ENCODE results near the gene RALB. TPM values are rescaled to one million over a fixed set of nuclear protein-coding genes. Genes with fewer than 3 reads are reported as not detected.

The RALB gene
- total and polyA plus RNA-seq, 4 donors, result 55.0 to 65.4 (median 61.2) TPM

DNA sequence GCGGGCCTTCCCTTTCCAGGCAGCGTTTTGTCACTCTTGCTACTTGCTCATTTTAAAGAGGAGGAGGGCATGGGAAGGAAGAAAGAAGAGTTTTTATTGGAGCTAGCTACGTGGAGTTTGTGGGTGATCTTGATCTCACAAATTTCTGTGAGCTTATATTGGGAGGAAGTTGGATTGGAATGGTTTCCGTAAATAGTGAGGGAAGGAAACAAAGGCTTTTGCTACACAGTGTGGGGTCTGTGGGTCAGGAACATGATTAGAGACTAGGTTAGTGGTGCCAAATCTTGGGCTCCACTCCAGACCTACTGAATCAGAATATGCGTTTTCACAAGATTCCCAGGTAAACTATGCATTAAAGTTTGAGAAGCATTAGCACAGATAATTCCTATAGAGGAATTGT lies 8.1 kb downstream of the RALB start:
- H3K4me3 ChIP-seq (ENCODE audit: low read depth, low read length), result no peak overlapping the region
- no peak for DNase-seq (ENCODE audit: low read depth in 4 of 6, low spot score in 6 of 6)
- peaks cover 9% of the 10 kb centered on the region for H3K36me3 ChIP-seq (ENCODE audit: control insufficient read depth, insufficient read depth, low read length)
- H3K4me1 ChIP-seq (ENCODE audit: control insufficient read depth, insufficient read depth, low read length), result peaks cover 4% of the 10 kb centered on the region
- whole genome bisulfite sequencing (ENCODE audit: insufficient coverage), result 85% methylated on average over 4 of the region's 5 CpGs
- no peak overlapping the region for H3K27ac ChIP-seq (ENCODE audit: low read depth, low read length)
- H3K9me3 ChIP-seq (ENCODE audit: control insufficient read depth, insufficient read depth, low read length), result no peaks in the 10 kb centered on the region
- H3K27me3 ChIP-seq (ENCODE audit: control insufficient read depth, insufficient read depth, low read length), result no peaks in the 10 kb centered on the region

DNA sequence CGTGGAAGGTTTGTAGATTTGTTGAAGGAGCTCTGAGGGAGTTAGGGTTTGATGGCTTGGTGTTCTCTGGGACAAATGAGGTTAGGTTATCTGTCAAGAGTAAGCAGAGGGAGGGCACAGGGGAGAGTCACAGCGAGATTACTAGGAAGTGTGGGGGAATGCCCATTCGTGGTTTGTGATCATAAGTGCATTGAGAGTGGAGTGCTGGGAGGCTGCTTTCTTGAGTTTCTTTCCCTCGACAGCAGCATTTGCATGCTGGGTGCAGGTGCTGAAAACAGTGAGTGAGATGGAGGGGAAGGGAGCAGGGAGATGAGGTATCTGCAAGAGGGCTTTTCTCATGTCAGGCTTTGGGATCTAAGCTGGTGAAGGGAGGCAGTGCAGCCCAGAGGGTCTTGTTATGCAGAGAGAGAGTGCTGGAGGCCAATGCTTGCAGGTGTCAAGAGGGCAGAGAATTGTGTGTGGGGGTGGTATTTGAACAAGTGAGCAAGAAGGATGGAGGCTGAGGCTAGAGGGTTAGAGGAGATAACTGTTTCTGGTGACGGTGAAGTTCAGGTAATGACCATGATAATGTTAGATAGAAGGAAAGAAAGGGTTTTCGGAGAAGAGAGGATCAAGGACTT lies 8.8 kb downstream of the RALB start:
- Histone ChIP-seq H3K27me3 (ENCODE audit: control insufficient read depth, insufficient read depth, low read length) (no peaks in the 10 kb centered on the region), H3K27ac (ENCODE audit: low read depth, low read length) (no peak overlapping the region), H3K36me3 (ENCODE audit: control insufficient read depth, insufficient read depth, low read length) (peaks cover 9% of the 10 kb centered on the region), H3K4me1 (ENCODE audit: control insufficient read depth, insufficient read depth, low read length) (no peaks in the 10 kb centered on the region), H3K4me3 (ENCODE audit: low read depth, low read length) (no peak overlapping the region), H3K9me3 (ENCODE audit: control insufficient read depth, insufficient read depth, low read length) (no peaks in the 10 kb centered on the region)
- WGBS (ENCODE audit: insufficient coverage), result 79% methylated on average over 6 of the region's 6 CpGs
- DNase-seq (ENCODE audit: low read depth in 4 of 6, low spot score in 6 of 6), result no peak

DNA sequence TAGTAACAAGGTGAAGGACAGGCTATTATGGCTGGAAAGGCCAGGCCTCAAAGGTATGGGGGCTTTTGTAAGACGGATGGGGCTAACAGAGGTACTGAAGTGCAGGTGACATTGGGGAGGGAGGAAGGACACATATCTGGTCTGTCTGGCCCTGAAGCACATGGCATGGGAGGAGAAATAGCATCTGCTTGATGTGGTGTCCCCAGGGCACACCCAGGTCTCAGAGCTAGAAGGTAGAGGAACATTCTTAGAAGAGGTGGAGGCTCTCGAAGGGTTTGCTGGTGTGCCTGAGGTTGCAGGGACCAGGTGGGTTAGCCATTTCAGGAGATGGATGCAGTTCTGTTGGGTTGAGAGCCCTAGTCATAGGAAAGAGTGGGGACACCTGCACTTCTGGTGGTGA lies 9.5 kb downstream of the RALB start:
- no peak for DNase-seq (ENCODE audit: low read depth in 4 of 6, low spot score in 6 of 6)
- 69% methylated on average over 2 of the region's 2 CpGs for whole genome bisulfite sequencing (ENCODE audit: insufficient coverage)
- no peaks in the 10 kb centered on the region for H3K27me3 ChIP-seq (ENCODE audit: control insufficient read depth, insufficient read depth, low read length)
- H3K4me3 ChIP-seq (ENCODE audit: low read depth, low read length), result no peak overlapping the region
- H3K36me3 ChIP-seq (ENCODE audit: control insufficient read depth, insufficient read depth, low read length), result peaks cover 9% of the 10 kb centered on the region
- no peaks in the 10 kb centered on the region for H3K4me1 ChIP-seq (ENCODE audit: control insufficient read depth, insufficient read depth, low read length)
- no peak overlapping the region for H3K27ac ChIP-seq (ENCODE audit: low read depth, low read length)
- H3K9me3 ChIP-seq (ENCODE audit: control insufficient read depth, insufficient read depth, low read length), result no peaks in the 10 kb centered on the region

DNA sequence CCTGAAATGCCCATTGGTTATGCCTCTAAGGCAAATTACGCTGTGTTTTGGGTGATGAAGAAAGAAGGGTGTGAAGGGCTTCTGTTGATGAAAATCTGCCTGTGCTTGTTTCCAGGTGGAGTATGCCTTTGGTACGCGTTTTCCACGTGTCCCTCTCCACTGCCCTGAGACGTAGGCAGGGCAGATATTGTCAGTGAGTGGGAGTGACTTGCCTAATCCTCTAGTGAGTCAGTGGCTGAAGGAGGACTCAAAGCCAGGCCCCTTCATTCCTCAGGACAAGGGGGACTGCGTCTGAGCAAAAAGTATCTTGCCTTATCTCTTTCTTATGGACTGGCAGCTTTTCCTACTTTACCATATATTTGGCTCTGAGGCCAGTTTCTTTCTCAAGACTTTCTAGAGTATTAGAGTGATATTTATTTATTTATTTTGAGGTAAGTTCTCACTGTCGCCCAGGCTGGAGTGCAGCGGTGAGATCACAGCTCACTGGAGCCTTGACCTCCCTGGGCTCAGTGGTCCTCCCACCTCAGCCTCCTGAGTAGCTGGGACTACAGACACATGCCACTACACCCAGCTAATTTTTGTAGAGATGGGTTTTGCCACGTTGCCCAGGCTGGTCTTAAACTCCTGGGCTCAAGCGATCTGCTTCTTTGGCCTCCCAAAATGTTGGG lies 10.2 kb downstream of the RALB start:
- Histone ChIP-seq H3K27ac (ENCODE audit: low read depth, low read length) (no peak overlapping the region), H3K4me3 (ENCODE audit: low read depth, low read length) (no peak overlapping the region), H3K27me3 (ENCODE audit: control insufficient read depth, insufficient read depth, low read length) (no peaks in the 10 kb centered on the region), H3K4me1 (ENCODE audit: control insufficient read depth, insufficient read depth, low read length) (no peaks in the 10 kb centered on the region), H3K36me3 (ENCODE audit: control insufficient read depth, insufficient read depth, low read length) (peaks cover 9% of the 10 kb centered on the region), H3K9me3 (ENCODE audit: control insufficient read depth, insufficient read depth, low read length) (no peaks in the 10 kb centered on the region)
- WGBS (ENCODE audit: insufficient coverage), result 85% methylated on average over 8 of the region's 10 CpGs
- no peak for DNase-seq (ENCODE audit: low read depth in 4 of 6, low spot score in 6 of 6)

DNA sequence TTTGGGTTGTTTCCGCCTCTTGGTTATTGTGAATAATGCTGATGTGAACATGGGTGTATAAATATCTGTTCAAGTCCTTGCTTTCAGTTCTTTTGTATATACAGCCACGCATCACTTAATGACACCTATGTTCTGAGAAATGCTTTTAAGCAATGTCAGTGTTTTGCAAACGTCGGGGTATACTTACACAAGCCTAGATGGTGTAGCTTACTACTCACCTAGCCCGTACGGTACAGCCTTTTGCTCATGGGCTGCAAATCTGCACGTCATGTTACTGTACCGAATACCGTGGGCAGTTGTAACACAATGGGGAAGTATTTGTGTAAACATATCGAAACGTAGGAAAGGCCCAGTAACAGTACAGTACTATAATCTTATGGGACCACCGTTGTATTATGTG lies 12.4 kb downstream of the RALB start:
- peaks cover 5% of the 10 kb centered on the region for H3K36me3 ChIP-seq (ENCODE audit: control insufficient read depth, insufficient read depth, low read length)
- no peaks in the 10 kb centered on the region for H3K9me3 ChIP-seq (ENCODE audit: control insufficient read depth, insufficient read depth, low read length)
- 91% methylated on average over 5 of the region's 12 CpGs for WGBS (ENCODE audit: insufficient coverage)
- no peaks in the 10 kb centered on the region for H3K27me3 ChIP-seq (ENCODE audit: control insufficient read depth, insufficient read depth, low read length)
- no peaks in the 10 kb centered on the region for H3K4me1 ChIP-seq (ENCODE audit: control insufficient read depth, insufficient read depth, low read length)
- H3K4me3 ChIP-seq (ENCODE audit: low read depth, low read length), result no peak overlapping the region
- no peak for DNase-seq (ENCODE audit: low read depth in 4 of 6, low spot score in 6 of 6)
- no peak overlapping the region for H3K27ac ChIP-seq (ENCODE audit: low read depth, low read length)

DNA sequence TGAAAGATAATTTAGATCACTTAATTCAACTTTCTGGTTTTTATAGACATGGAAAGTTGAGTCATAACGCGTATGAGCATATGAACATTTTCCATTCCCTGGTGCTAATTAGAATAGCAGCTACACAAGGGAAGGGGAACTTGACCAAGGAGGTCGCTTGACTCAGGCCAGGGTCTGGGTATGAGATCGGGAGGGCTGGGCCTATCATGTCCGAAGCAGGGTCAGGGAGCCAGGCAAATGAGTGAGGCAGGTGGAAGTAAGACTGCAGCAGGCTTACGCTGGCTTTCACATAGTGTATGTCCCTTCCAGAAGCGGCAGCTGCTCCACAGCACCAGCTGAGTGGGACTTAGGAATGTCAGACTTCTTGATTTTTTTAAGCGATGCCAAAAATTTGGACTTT lies 14.7 kb downstream of the RALB start:
- no peak overlapping the region for H3K27ac ChIP-seq (ENCODE audit: low read depth, low read length)

DNA sequence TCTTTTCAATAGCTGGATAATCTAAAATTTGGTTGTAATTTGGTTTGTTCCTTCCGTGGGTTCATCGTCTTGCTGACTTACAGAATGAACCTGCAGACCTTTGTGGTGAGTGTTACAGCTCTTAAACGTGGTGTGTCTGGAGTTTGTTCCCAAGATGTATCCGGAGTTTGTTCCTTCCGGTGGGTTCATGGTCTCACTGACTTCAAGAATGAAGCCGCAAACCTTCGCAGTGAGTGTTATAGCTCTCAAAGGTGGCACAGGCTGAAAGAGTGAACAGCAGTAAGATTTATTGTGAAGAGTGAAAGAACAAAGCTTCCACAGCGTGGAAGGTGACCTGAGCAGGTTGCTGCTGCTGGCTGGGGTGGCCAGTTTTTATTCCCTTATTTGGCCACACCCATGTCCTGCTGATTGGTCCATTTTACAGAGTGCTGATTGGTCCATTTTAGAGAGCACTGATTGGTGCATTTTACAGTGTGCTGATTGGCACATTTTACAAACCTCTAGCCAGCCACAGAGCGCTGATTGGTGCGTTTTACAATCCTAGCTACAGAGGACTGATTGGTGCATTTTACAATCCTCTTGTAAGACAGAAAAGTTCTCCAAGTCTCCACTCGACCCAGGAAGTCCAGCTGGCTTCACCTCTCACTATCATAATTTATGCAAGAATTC lies 16.6 kb downstream of the RALB start:
- DNase-seq (ENCODE audit: low read depth in 4 of 6, low spot score in 6 of 6), result no peak
- 93% methylated on average over 10 of the region's 11 CpGs for WGBS (ENCODE audit: insufficient coverage)
- no peak overlapping the region for H3K4me3 ChIP-seq (ENCODE audit: low read depth, low read length)
- H3K36me3 ChIP-seq (ENCODE audit: control insufficient read depth, insufficient read depth, low read length), result no peaks in the 10 kb centered on the region
- H3K9me3 ChIP-seq (ENCODE audit: control insufficient read depth, insufficient read depth, low read length), result no peaks in the 10 kb centered on the region
- H3K27ac ChIP-seq (ENCODE audit: low read depth, low read length), result no peak overlapping the region
- H3K4me1 ChIP-seq (ENCODE audit: control insufficient read depth, insufficient read depth, low read length), result no peaks in the 10 kb centered on the region
- H3K27me3 ChIP-seq (ENCODE audit: control insufficient read depth, insufficient read depth, low read length), result no peaks in the 10 kb centered on the region

More for the DNA sequence above, 14.7 kb downstream of the RALB start:
- Histone ChIP-seq H3K36me3 (ENCODE audit: control insufficient read depth, insufficient read depth, low read length) (no peaks in the 10 kb centered on the region), H3K27me3 (ENCODE audit: control insufficient read depth, insufficient read depth, low read length) (no peaks in the 10 kb centered on the region), H3K9me3 (ENCODE audit: control insufficient read depth, insufficient read depth, low read length) (no peaks in the 10 kb centered on the region), H3K4me3 (ENCODE audit: low read depth, low read length) (no peak overlapping the region), H3K4me1 (ENCODE audit: control insufficient read depth, insufficient read depth, low read length) (no peaks in the 10 kb centered on the region)
- WGBS (ENCODE audit: insufficient coverage), result 63% methylated on average over 5 of the region's 8 CpGs
- DNase-seq (ENCODE audit: low read depth in 4 of 6, low spot score in 6 of 6), result no peak

DNA sequence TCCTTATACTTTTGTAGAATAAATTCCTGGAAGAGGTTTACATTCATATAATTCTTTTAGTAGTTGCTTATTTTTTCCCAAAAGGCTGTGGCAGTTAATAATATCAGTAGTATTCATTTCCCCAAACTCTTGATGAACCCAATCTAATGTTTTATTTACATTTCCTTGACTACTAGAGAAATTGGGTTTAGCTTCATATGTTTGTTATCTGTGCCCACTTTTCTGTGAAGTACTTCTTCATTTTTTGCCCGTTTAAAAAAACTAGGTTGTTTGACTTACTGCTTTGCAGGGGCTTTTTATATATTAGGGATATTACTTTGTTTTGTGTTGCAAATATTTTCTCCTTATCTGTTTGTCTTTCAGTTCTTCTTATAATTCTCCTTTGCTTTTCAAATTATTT lies 17.2 kb downstream of the RALB start:
- no CpG with 5 or more reads among the region's 1 CpG for WGBS (ENCODE audit: insufficient coverage)
- Histone ChIP-seq H3K36me3 (ENCODE audit: control insufficient read depth, insufficient read depth, low read length) (no peaks in the 10 kb centered on the region), H3K4me1 (ENCODE audit: control insufficient read depth, insufficient read depth, low read length) (no peaks in the 10 kb centered on the region), H3K27ac (ENCODE audit: low read depth, low read length) (no peak overlapping the region), H3K4me3 (ENCODE audit: low read depth, low read length) (no peak overlapping the region), H3K27me3 (ENCODE audit: control insufficient read depth, insufficient read depth, low read length) (no peaks in the 10 kb centered on the region), H3K9me3 (ENCODE audit: control insufficient read depth, insufficient read depth, low read length) (no peaks in the 10 kb centered on the region)
- no peak for DNase-seq (ENCODE audit: low read depth in 4 of 6, low spot score in 6 of 6)

DNA sequence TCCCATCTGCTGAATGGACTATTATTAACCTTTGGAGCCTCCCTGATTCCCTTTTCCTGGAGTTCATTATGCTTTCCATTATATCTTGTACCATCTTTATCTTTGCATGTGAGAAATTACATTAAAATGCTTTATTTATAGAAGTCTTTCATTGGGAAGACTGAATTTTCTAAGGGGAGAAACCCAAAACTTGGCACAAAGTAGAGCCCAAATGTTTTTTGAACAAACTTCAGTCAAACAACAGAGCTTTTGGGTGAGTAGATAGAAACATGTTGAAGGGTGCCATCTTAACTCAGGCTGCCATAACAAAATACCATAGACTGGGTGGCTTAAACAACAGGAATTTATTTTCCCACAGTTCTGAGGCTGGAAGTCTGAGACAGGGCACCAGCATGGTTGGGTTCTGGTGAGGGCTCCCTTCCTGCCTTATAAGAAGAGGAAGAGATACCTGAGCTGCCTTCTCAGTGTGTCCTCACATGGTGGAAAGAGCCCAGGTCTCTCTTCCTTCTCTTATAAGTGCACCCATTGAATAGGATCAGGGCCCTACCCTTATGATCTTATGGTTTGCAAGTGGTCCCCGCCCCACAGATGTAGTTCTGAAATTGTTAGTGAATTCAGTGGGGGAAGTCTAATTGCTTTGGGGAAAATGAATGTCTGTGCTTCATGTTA lies 19.2 kb downstream of the RALB start:
- H3K36me3 ChIP-seq (ENCODE audit: control insufficient read depth, insufficient read depth, low read length), result no peaks in the 10 kb centered on the region
- H3K27ac ChIP-seq (ENCODE audit: low read depth, low read length), result no peak overlapping the region
- no peaks in the 10 kb centered on the region for H3K27me3 ChIP-seq (ENCODE audit: control insufficient read depth, insufficient read depth, low read length)
- 100% methylated on average over 1 of the region's 1 CpG for WGBS (ENCODE audit: insufficient coverage)
- peak in 1 of 6 donors; percentile 55 for DNase-seq (ENCODE audit: low read depth in 4 of 6, low spot score in 6 of 6)
- no peak overlapping the region for H3K4me3 ChIP-seq (ENCODE audit: low read depth, low read length)
- no peaks in the 10 kb centered on the region for H3K4me1 ChIP-seq (ENCODE audit: control insufficient read depth, insufficient read depth, low read length)
- no peaks in the 10 kb centered on the region for H3K9me3 ChIP-seq (ENCODE audit: control insufficient read depth, insufficient read depth, low read length)

Measured in spinal cord (tissue), 10 donors.